T-helper 17 cell (primary cell): ENCODE measurements around the gene GNPDA2. TPM values are rescaled to one million over a fixed set of nuclear protein-coding genes. Genes with fewer than 3 reads are reported as not detected.

Experiments used
- ATAC-seq: fragments of 150-1000 bp; cut with Tn5 transposase; 2 replicates; pipeline ENCODE4 v1.10.0; 2021; ENCODE audit warnings: mild to moderate bottlenecking, moderate library complexity
- DNase-seq, 3 donors: peaks; one replicate each; pipeline versions ENCODE4 v3.0.0 to v3.0.0-alpha.2; 2020 to 2021
- H3K9me3 ChIP-seq: one replicate; pipeline ENCODE4 v1.7.0; 2013; ENCODE audit warnings: low read length, mild to moderate bottlenecking; ENCODE audit not compliant: control insufficient read depth, poor library complexity, severe bottlenecking
- H3K27ac Mint-ChIP-seq: one replicate; pipeline ENCODE4 v1.8.0; 2022; ENCODE audit warnings: mild to moderate bottlenecking, moderate library complexity, mixed read lengths
- H3K27me3 Mint-ChIP-seq: one replicate; pipeline ENCODE4 v1.8.0; 2022; ENCODE audit warnings: mixed read lengths
- H3K36me3 Mint-ChIP-seq: one replicate; pipeline ENCODE4 v1.8.0; 2022; ENCODE audit warnings: low read depth, mixed read lengths
- H3K4me1 Mint-ChIP-seq: one replicate; pipeline ENCODE4 v1.8.0; 2022; ENCODE audit warnings: mild to moderate bottlenecking, mixed read lengths
- H3K4me3 Mint-ChIP-seq: one replicate; pipeline ENCODE4 v1.8.0; 2022; ENCODE audit warnings: mild to moderate bottlenecking, moderate library complexity, mixed read lengths
- total RNA-seq, 4 donors: library from RNA in 2 of 4; stranded (reverse) in 2 of 4; gene quantifications; one replicate each; pipeline ENCODE4 v1.2.3 and lab custom pipeline; 2022 to 2026

The GNPDA2 gene
- total RNA-seq, 2 donors from 2014 or later = 7.6 to 8.4 TPM

GRCh38 chr4:44671636-44672035, 54.7 kb downstream of the GNPDA2 start:
- Mint-ChIP-seq H3K4me1 (no peaks in the 10 kb centered on the region), H3K36me3 (peaks cover 2% of the 10 kb centered on the region), H3K27ac (no peak overlapping the region), H3K4me3 (no peak overlapping the region), H3K27me3 (peaks cover 36% of the 10 kb centered on the region)
- DNase-seq = no peak
- no peaks in the 10 kb centered on the region for H3K9me3 ChIP-seq
- ATAC-seq = no peak

GRCh38 chr4:44670506-44671199, 55.7 kb downstream of the GNPDA2 start:
- peaks cover 2% of the 10 kb centered on the region for H3K36me3 Mint-ChIP-seq
- DNase-seq = no peak
- no peaks in the 10 kb centered on the region for H3K4me1 Mint-ChIP-seq
- no peak overlapping the region for H3K27ac Mint-ChIP-seq
- H3K27me3 Mint-ChIP-seq = peaks cover 36% of the 10 kb centered on the region
- H3K9me3 ChIP-seq = no peaks in the 10 kb centered on the region
- no peak for ATAC-seq
- H3K4me3 Mint-ChIP-seq = no peak overlapping the region

- Mint-ChIP-seq H3K4me3 (no peak overlapping the region), H3K4me1 (no peaks in the 10 kb centered on the region), H3K36me3 (peaks cover 2% of the 10 kb centered on the region), H3K27me3 (peaks cover 36% of the 10 kb centered on the region), H3K27ac (no peak overlapping the region)
- DNase-seq = no peak
- ATAC-seq = no peak
- H3K9me3 ChIP-seq = no peaks in the 10 kb centered on the region
Measured at GRCh38 chr4:44668526-44668925, 57.8 kb downstream of the GNPDA2 start.

- Mint-ChIP-seq H3K27me3 (peaks cover 16% of the 10 kb centered on the region), H3K27ac (no peak overlapping the region), H3K4me1 (no peaks in the 10 kb centered on the region), H3K36me3 (no peaks in the 10 kb centered on the region), H3K4me3 (no peak overlapping the region)
- H3K9me3 ChIP-seq = no peaks in the 10 kb centered on the region
- no peak for DNase-seq
- no peak for ATAC-seq
Measured at GRCh38 chr4:44663539-44664263, 62.7 kb downstream of the GNPDA2 start.

- no peak overlapping the region for H3K27ac Mint-ChIP-seq
- no peak overlapping the region for H3K4me3 Mint-ChIP-seq
- H3K27me3 Mint-ChIP-seq = peaks cover 19% of the 10 kb centered on the region
- H3K9me3 ChIP-seq = no peaks in the 10 kb centered on the region
- no peaks in the 10 kb centered on the region for H3K4me1 Mint-ChIP-seq
- no peak for ATAC-seq
- no peaks in the 10 kb centered on the region for H3K36me3 Mint-ChIP-seq
- no peak for DNase-seq
Measured at GRCh38 chr4:44662623-44663005, 63.7 kb downstream of the GNPDA2 start.

- Mint-ChIP-seq H3K27me3 (peaks cover 18% of the 10 kb centered on the region), H3K4me1 (no peaks in the 10 kb centered on the region), H3K27ac (no peak overlapping the region), H3K36me3 (no peaks in the 10 kb centered on the region), H3K4me3 (no peak overlapping the region)
- ATAC-seq (no peak), DNase-seq (no peak)
- H3K9me3 ChIP-seq = no peaks in the 10 kb centered on the region
Measured at GRCh38 chr4:44661940-44662622, 64.3 kb downstream of the GNPDA2 start.

- Mint-ChIP-seq H3K4me1 (no peaks in the 10 kb centered on the region), H3K4me3 (no peak overlapping the region), H3K27ac (no peak overlapping the region), H3K27me3 (peaks cover 22% of the 10 kb centered on the region), H3K36me3 (no peaks in the 10 kb centered on the region)
- DNase-seq (no peak), ATAC-seq (no peak)
- H3K9me3 ChIP-seq = no peaks in the 10 kb centered on the region
Measured at GRCh38 chr4:44660396-44660795, 66.0 kb downstream of the GNPDA2 start.

GRCh38 chr4:44652002-44652401, 74.4 kb downstream of the GNPDA2 start:
- no peak for DNase-seq
- Mint-ChIP-seq H3K4me1 (no peaks in the 10 kb centered on the region), H3K36me3 (no peaks in the 10 kb centered on the region), H3K27ac (no peak overlapping the region), H3K4me3 (no peak overlapping the region), H3K27me3 (peaks cover 14% of the 10 kb centered on the region)
- no peak for ATAC-seq
- H3K9me3 ChIP-seq = no peaks in the 10 kb centered on the region

Other genes with a start within 250 kb of the GNPDA2 start
- gene YIPF7, start 74.9 kb downstream of the GNPDA2 start, total RNA-seq = not detected
- gene GUF1, start 48.1 kb downstream of the GNPDA2 start, total RNA-seq = 10 to 100 TPM; 15.7 to 19.3 TPM